Measurements from ENCODE around the gene PSD4. TPM values are rescaled to one million over a fixed set of nuclear protein-coding genes. Genes with fewer than 3 reads are reported as not detected.

The PSD4 gene
- total RNA-seq, 1 experiment from 2014 or later, result 1.0 TPM

GRCh38 chr2:113240915-113241911 lies 67.4 kb downstream of the PSD4 start:
- no peaks in the 10 kb centered on the region for H3K27me3 ChIP-seq (ENCODE audit: insufficient read depth, low read length)
- H2AK5ac ChIP-seq (ENCODE audit: insufficient read length, low read length), result no peak overlapping the region
- no peak overlapping the region for H3K23ac ChIP-seq (ENCODE audit: insufficient read length, low read depth, low read length)
- no peak overlapping the region for H2AFZ ChIP-seq (ENCODE audit: low read length)
- no CpG with 5 or more reads among the region's 18 CpGs for WGBS (ENCODE audit: extremely low coverage, insufficient read length, low lambda C conversion rate)
- no peak overlapping the region for H4K91ac ChIP-seq (ENCODE audit: insufficient read length, low read depth, low read length)
- no peak overlapping the region for H2BK12ac ChIP-seq (ENCODE audit: insufficient read length, low read depth, low read length)
- no peak overlapping the region for H4K8ac ChIP-seq (replicated peaks; ENCODE audit: insufficient read length, low read depth, low read length)
- H4K5ac ChIP-seq (ENCODE audit: insufficient read length, low read depth, low read length), result no peak overlapping the region
- H3K4ac ChIP-seq (ENCODE audit: low read depth, low read length), result no peak overlapping the region
- no peak overlapping the region for H2BK20ac ChIP-seq (ENCODE audit: low read depth, low read length, poor library complexity, severe bottlenecking)
- no peak overlapping the region for H3K4me3 Mint-ChIP-seq
- no peaks in the 10 kb centered on the region; the same call in 1 of the 2 replicates for H3K4me1 ChIP-seq (ENCODE audit: insufficient read depth, low read length)
- no peak overlapping the region for H3K14ac ChIP-seq (ENCODE audit: insufficient read depth, low read length)
- H3K9ac ChIP-seq (ENCODE audit: extremely low read depth, insufficient read length, low read length), result no peak overlapping the region
- no peak overlapping the region for H2BK5ac ChIP-seq (ENCODE audit: insufficient read length, low read length)
- no peak for DNase-seq
- H3K4me2 ChIP-seq (ENCODE audit: insufficient read depth, insufficient read length, low read length), result no peak overlapping the region
- H2BK120ac ChIP-seq (ENCODE audit: low read depth, low read length, poor library complexity, severe bottlenecking), result no peak overlapping the region
- peaks cover 5 to 9% of the 10 kb centered on the region in 2 experiments; a peak in 2 of 5 replicates for H3K9me3 Mint-ChIP-seq
- H2BK15ac ChIP-seq (ENCODE audit: low read depth, low read length), result no peak overlapping the region
- no peaks in the 10 kb centered on the region for H3K79me2 ChIP-seq (ENCODE audit: insufficient read depth, low read length)
- peak overlapping the region in 1 of 3 experiments; percentile 49; a peak in 1 of 7 replicates for H3K27ac Mint-ChIP-seq
- TF ChIP-seq CTCF (conservative IDR thresholded peaks at IDR 0.05), result no peak
- H3T11ph ChIP-seq (ENCODE audit: low read length), result no peak overlapping the region
- peaks cover 5% of the 10 kb centered on the region for H3K27me3 Mint-ChIP-seq (ENCODE audit: low read depth)
- peaks cover 9% of the 10 kb centered on the region in 2 experiments for H3K4me1 Mint-ChIP-seq
- H3K79me1 ChIP-seq (ENCODE audit: insufficient read depth, low read depth, low read length, poor library complexity, severe bottlenecking), result no peaks in the 10 kb centered on the region
- no peak overlapping the region for H3K18ac ChIP-seq (ENCODE audit: insufficient read length, low read depth, low read length)
- no peaks in the 10 kb centered on the region for H3K23me2 ChIP-seq (ENCODE audit: insufficient read length, low read depth, low read length, poor library complexity, severe bottlenecking)
- H3K27ac ChIP-seq (ENCODE audit: insufficient read length, low read depth, low read length), result no peak overlapping the region
- no peaks in the 10 kb centered on the region for H4K20me1 ChIP-seq (ENCODE audit: control insufficient read depth, insufficient read depth, insufficient read length)
- peaks cover 0 to 6% (median 3%) of the 10 kb centered on the region in 3 experiments; a peak in 2 of 7 replicates for H3K36me3 Mint-ChIP-seq (ENCODE audit: insufficient read depth in 1 of 3, low read depth in 3 of 3)
- no peak overlapping the region for H3K56ac ChIP-seq (ENCODE audit: insufficient read length, low read depth, low read length)
- H3K9me3 ChIP-seq (ENCODE audit: control insufficient read depth, low read depth, low read length), result no peaks in the 10 kb centered on the region
